Loucy (cell line): ENCODE data around the gene DUSP22.
"Not testable (repeated sequence)": the region's sequence is repeated elsewhere in the genome, so short reads cannot be mapped to it uniquely, and the experiment has no call there.

Experiments used
- H2AFZ ChIP-seq: fragments of 200-600 bp; sonication (generic); 2 replicates; pipeline ENCODE4 v1.6.0; 2016; ENCODE audit warnings: antibody characterized with exemption, mild to moderate bottlenecking, low read length, moderate library complexity
- H3F3A ChIP-seq: fragments of 200-600 bp; 2 replicates; pipeline ENCODE4 v1.6.0; 2016; ENCODE audit warnings: antibody characterized with exemption, low read depth, mild to moderate bottlenecking
- H3K27me3 ChIP-seq: fragments of 200-600 bp; sonication (generic); 2 replicates; pipeline ENCODE4 v1.6.1; 2014; ENCODE audit warnings: low read length, mild to moderate bottlenecking; ENCODE audit not compliant: insufficient read depth, poor library complexity, severe bottlenecking
- H3K36me3 ChIP-seq: fragments of 200-600 bp; sonication (generic); 2 replicates; pipeline ENCODE4 v1.6.1; 2016; ENCODE audit warnings: low read length; ENCODE audit not compliant: insufficient read depth
- H3K4me1 ChIP-seq: fragments of 200-600 bp; sonication (generic); 2 replicates; pipeline ENCODE4 v1.5.1; 2014; ENCODE audit warnings: low read length, mild to moderate bottlenecking; ENCODE audit not compliant: insufficient read depth, poor library complexity, severe bottlenecking
- H3K4me2 ChIP-seq: fragments of 200-600 bp; sonication (generic); 2 replicates; pipeline ENCODE4 v1.6.0; 2014; ENCODE audit warnings: antibody characterized with exemption, low read length, low read depth, mild to moderate bottlenecking; ENCODE audit not compliant: poor library complexity, severe bottlenecking
- H3K4me3 ChIP-seq: fragments of 200-600 bp; sonication (generic); 2 replicates; pipeline ENCODE4 v1.5.1; 2014; ENCODE audit warnings: low read length, mild to moderate bottlenecking, mixed read lengths; ENCODE audit not compliant: poor library complexity, severe bottlenecking
- H3K79me2 ChIP-seq: fragments of 200-600 bp; sonication (generic); 2 replicates; pipeline ENCODE4 v1.6.1; 2014; ENCODE audit warnings: low read length; ENCODE audit not compliant: insufficient read depth
- H3K9ac ChIP-seq: fragments of 200-600 bp; sonication (generic); 2 replicates; pipeline ENCODE4 v1.6.0; 2014; ENCODE audit warnings: mild to moderate bottlenecking, low read depth, low read length, moderate library complexity; ENCODE audit not compliant: poor library complexity, severe bottlenecking
- H3K9me2 ChIP-seq: fragments of 200-600 bp; sonication (generic); replicated peaks from 2 replicates; pipeline ENCODE4 v1.6.1; 2016; ENCODE audit warnings: low read depth, low read length, mixed read lengths
- H3K9me3 ChIP-seq: fragments of 200-600 bp; sonication (generic); 2 replicates; pipeline ENCODE4 v1.6.1; 2014; ENCODE audit warnings: mild to moderate bottlenecking, antibody characterized with exemption, low read length, low read depth; ENCODE audit not compliant: insufficient read depth
- H4K20me1 ChIP-seq: fragments of 200-600 bp; sonication (generic); 2 replicates; pipeline ENCODE4 v1.6.0; 2014; ENCODE audit warnings: antibody characterized with exemption, low read length, mild to moderate bottlenecking; ENCODE audit not compliant: insufficient read depth, poor library complexity, severe bottlenecking
- CTCF ChIP-seq: fragments of 200-600 bp; sonication (generic); conservative IDR thresholded peaks from 2 replicates; pipeline ENCODE4 v1.5.1; 2014; ENCODE audit warnings: mild to moderate bottlenecking, antibody characterized with exemption, low read length
- EZH2phosphoT487 ChIP-seq: fragments of 200-600 bp; IDR thresholded peaks from 2 replicates; pipeline ENCODE4 v1.6.1; 2018; ENCODE audit warnings: antibody characterized with exemption, mild to moderate bottlenecking, moderate library complexity, borderline replicate concordance

Gene DUSP22

GRCh38 chr6:291697-292505 lies at the start of gene DUSP22:
Gene DUSP22 (plus strand): TSS chr6:292487. CDS start chr6:292540, 53 bp downstream.
- Histone ChIP-seq H3K79me2 (peaks cover 45% of the 10 kb centered on the region), H4K20me1 (no peaks in the 10 kb centered on the region), H2AFZ (peak within 1 kb of the TSS; percentile 76), H3K9ac (peak within 1 kb of the TSS; percentile 82), H3K9me2 (no peaks in the 10 kb centered on the region), H3K9me3 (no peaks in the 10 kb centered on the region), H3K36me3 (no peaks in the 10 kb centered on the region), H3F3A (no peaks in the 10 kb centered on the region), H3K27me3 (no peaks in the 10 kb centered on the region), H3K4me2 (peak within 1 kb of the TSS; percentile 84), H3K4me3 (peak within 1 kb of the TSS; percentile 81), H3K4me1 (peaks cover 68% of the 10 kb centered on the region)
- no peak for TF ChIP-seq EZH2phosphoT487
- no peak for TF ChIP-seq CTCF

GRCh38 chr6:246352-246751 lies 45.9 kb upstream of the DUSP22 start:
- Histone ChIP-seq H3K9me3 (no peaks in the 10 kb centered on the region), H2AFZ (no peak overlapping the region), H3K4me1 (peaks cover 6% of the 10 kb centered on the region), H3K9ac (no peak overlapping the region), H3K4me3 (no peak overlapping the region), H4K20me1 (no peaks in the 10 kb centered on the region), H3K4me2 (no peak overlapping the region), H3F3A (no peaks in the 10 kb centered on the region), H3K79me2 (no peaks in the 10 kb centered on the region), H3K27me3 (no peaks in the 10 kb centered on the region), H3K36me3 (no peaks in the 10 kb centered on the region), H3K9me2 (no peaks in the 10 kb centered on the region)
- TF ChIP-seq EZH2phosphoT487: no peak

- H3F3A ChIP-seq: no peaks in the 10 kb centered on the region
- H3K4me1 ChIP-seq: peaks cover 12% of the 10 kb centered on the region
- H3K79me2 ChIP-seq: no peaks in the 10 kb centered on the region
- no peak overlapping the region for H3K4me2 ChIP-seq
- no peaks in the 10 kb centered on the region for H3K9me2 ChIP-seq
- H3K27me3 ChIP-seq: no peaks in the 10 kb centered on the region
- no peaks in the 10 kb centered on the region for H3K36me3 ChIP-seq
- no peaks in the 10 kb centered on the region for H4K20me1 ChIP-seq
- H2AFZ ChIP-seq: no peak overlapping the region
- no peak overlapping the region for H3K4me3 ChIP-seq
- no peak overlapping the region for H3K9ac ChIP-seq
- TF ChIP-seq EZH2phosphoT487 (no peak), CTCF (no peak)
- H3K9me3 ChIP-seq: no peaks in the 10 kb centered on the region
Measured at GRCh38 chr6:247351-247750, 44.9 kb upstream of the DUSP22 start.

GRCh38 chr6:248046-248445 lies 44.2 kb upstream of the DUSP22 start:
- H3F3A ChIP-seq, H3K4me2 ChIP-seq, H3K4me3 ChIP-seq, H3K9me2 ChIP-seq, H3K9ac ChIP-seq, H3K27me3 ChIP-seq, H4K20me1 ChIP-seq, H3K36me3 ChIP-seq, H2AFZ ChIP-seq, H3K79me2 ChIP-seq, H3K9me3 ChIP-seq: not testable (repeated sequence)
- peaks cover 19% of the 10 kb centered on the region for H3K4me1 ChIP-seq
